Testis (tissue), 3 donors: ENCODE data around the gene RALGAPA1. TPM values are rescaled to one million over a fixed set of nuclear protein-coding genes. Genes with fewer than 3 reads are reported as not detected.
"Not testable (repeated sequence)": the region's sequence is repeated elsewhere in the genome, so short reads cannot be mapped to it uniquely, and the experiment has no call there.

ENCODE experiments used
- DNase-seq: peaks from one replicate; pipeline ENCODE4 v3.0.0-alpha.2; 2019
- H3K27ac ChIP-seq, 2 donors: fragments of 200-600 bp; sonication (generic); one replicate each; pipeline ENCODE4 v1.5.1; 2019
- H3K27me3 ChIP-seq: fragments of 200-600 bp; sonication (generic); one replicate; pipeline ENCODE4 v1.5.1; 2019
- H3K36me3 ChIP-seq: fragments of 200-600 bp; sonication (generic); one replicate; pipeline ENCODE4 v1.5.1; 2017; ENCODE audit warnings: low read depth; ENCODE audit errors: missing control alignments
- H3K4me1 ChIP-seq: fragments of 200-600 bp; sonication (generic); one replicate; pipeline ENCODE4 v1.5.1; 2019
- H3K4me3 ChIP-seq, 2 donors: fragments of 200-600 bp; sonication (generic); one replicate each; pipeline ENCODE4 v1.5.1; 2017 to 2019
- H3K9me3 ChIP-seq: fragments of 200-600 bp; sonication (generic); one replicate; pipeline ENCODE4 v1.5.1; 2017
- POLR2A ChIP-seq: fragments of 450-650 bp; IDR thresholded peaks from one replicate; pipeline ENCODE4 v1.6.1; 2017; ENCODE audit warnings: antibody characterized with exemption, mild to moderate bottlenecking, moderate library complexity
- WGBS, 2 donors: methylation state at CpG; one replicate each; pipeline ENCODE4 v1.1.5; 2018; 5-methylcytosine and 5-hydroxymethylcytosine counted together
- intact Hi-C: fragments of 100-400 bp; cut with DNase I; formaldehyde crosslinking; loops from one replicate; pipeline ENCODE4 v1.15.1; 2023; ENCODE audit warnings: low total_unique reads
- polyA plus RNA-seq: library from polyadenylated mRNA; stranded (reverse); fragments of 350-450 nt; fragmentation: Illumina TruSeq; extraction: RNeasy Lipid Tissue Mini Kit (QIAGEN cat#74804); gene quantifications from one replicate; pipeline ENCODE4 v1.2.3, GENCODE V29; 2014; ENCODE audit warnings: low read depth, low replicate concordance; ENCODE audit not compliant: insufficient read depth
- total RNA-seq, 2 donors: library from RNA; depleted of rRNA; stranded (reverse); fragments of >200 nt; gene quantifications; one replicate each; pipeline ENCODE4 v1.2.3, GENCODE V29; 2016
- TF ChIP-seq, protein P1 (sequence below), 3 experiments: fragments of 450-650 bp in 2 of 3; fragments of 200-600 bp in 1 of 3; sonication (generic) in 1 of 3; IDR thresholded peaks; one replicate each; pipeline ENCODE4 v1.5.1; 2016 to 2019; ENCODE audit warnings: antibody characterized with exemption in 3 of 3, mild to moderate bottlenecking in 2 of 3, moderate library complexity in 1 of 3

The RALGAPA1 gene
- total and polyA plus RNA-seq, 3 donors from 2014 or later, result 25.6 to 111 (median 75.1) TPM

- no peaks in the 10 kb centered on the region for H3K36me3 ChIP-seq
- peak within 1 kb of the TSS; percentile 93 to 99 for H3K27ac ChIP-seq
- no peaks in the 10 kb centered on the region for H3K9me3 ChIP-seq
- peak; percentile 99 for DNase-seq
- H3K4me3 ChIP-seq, result peak within 1 kb of the TSS; percentile 86 to 98
- intact Hi-C loops, result no loop called here
- TF ChIP-seq, protein P1, sequence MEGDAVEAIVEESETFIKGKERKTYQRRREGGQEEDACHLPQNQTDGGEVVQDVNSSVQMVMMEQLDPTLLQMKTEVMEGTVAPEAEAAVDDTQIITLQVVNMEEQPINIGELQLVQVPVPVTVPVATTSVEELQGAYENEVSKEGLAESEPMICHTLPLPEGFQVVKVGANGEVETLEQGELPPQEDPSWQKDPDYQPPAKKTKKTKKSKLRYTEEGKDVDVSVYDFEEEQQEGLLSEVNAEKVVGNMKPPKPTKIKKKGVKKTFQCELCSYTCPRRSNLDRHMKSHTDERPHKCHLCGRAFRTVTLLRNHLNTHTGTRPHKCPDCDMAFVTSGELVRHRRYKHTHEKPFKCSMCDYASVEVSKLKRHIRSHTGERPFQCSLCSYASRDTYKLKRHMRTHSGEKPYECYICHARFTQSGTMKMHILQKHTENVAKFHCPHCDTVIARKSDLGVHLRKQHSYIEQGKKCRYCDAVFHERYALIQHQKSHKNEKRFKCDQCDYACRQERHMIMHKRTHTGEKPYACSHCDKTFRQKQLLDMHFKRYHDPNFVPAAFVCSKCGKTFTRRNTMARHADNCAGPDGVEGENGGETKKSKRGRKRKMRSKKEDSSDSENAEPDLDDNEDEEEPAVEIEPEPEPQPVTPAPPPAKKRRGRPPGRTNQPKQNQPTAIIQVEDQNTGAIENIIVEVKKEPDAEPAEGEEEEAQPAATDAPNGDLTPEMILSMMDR (IDR thresholded peaks at IDR 0.05), result no peak
- peak; percentile 16 for TF ChIP-seq POLR2A
- H3K4me1 ChIP-seq, result peaks cover 6% of the 10 kb centered on the region
- no peaks in the 10 kb centered on the region for H3K27me3 ChIP-seq
- 0% methylated on average over 35 to 68 of the region's 70 CpGs for WGBS, 2 donors
Observed at GRCh38 chr14:35826218-35826951, 17.3 kb upstream of the RALGAPA1 start, which contains the start of gene BRMS1L. Gene BRMS1L, plus strand, starts transcription at chr14:35826338. Its CDS starts 179 bp downstream, at chr14:35826517.

DNA sequence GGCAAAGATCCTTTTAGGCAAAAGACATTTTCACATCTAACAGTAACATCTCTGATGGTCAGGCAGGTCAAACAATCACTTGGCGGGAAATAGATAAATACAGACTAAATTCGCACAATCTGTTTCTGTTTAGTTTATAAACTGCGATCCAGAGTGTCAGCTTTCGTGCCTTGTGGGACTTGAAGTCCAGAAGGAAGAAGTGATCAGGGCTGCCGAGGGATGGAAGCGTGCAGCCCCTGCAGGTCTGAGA, 16.8 kb upstream of the RALGAPA1 start:
- TF ChIP-seq POLR2A, result no peak
- TF ChIP-seq, protein P1 (IDR thresholded peaks at IDR 0.05), result no peak
- Histone ChIP-seq H3K4me1 (peaks cover 6% of the 10 kb centered on the region), H3K4me3 (peak overlapping the region; percentile 86 to 98), H3K27ac (peak overlapping the region; percentile 93 to 99), H3K36me3 (no peaks in the 10 kb centered on the region), H3K27me3 (no peaks in the 10 kb centered on the region), H3K9me3 (no peaks in the 10 kb centered on the region)
- intact Hi-C loops, result no loop called here
- no peak for DNase-seq
- 0% methylated on average over 6 of the region's 6 CpGs for WGBS, 2 donors

GRCh38 chr14:35824446-35825165, 15.5 kb upstream of the RALGAPA1 start:
- intact Hi-C loops, H3K27ac ChIP-seq, DNase-seq, H3K9me3 ChIP-seq, H3K27me3 ChIP-seq, H3K4me1 ChIP-seq, H3K36me3 ChIP-seq: not testable (repeated sequence)
- H3K4me3 ChIP-seq, result peak overlapping the region; percentile 86 to 98
- 62% methylated on average over 15 of the region's 55 CpGs; no CpG with 5 or more reads in 1 of the 2 donors for WGBS, 2 donors

GRCh38 chr14:35822501-35822900, 13.4 kb upstream of the RALGAPA1 start:
- intact Hi-C loops, result no loop called here
- TF ChIP-seq, protein P1 (IDR thresholded peaks at IDR 0.05), result no peak
- TF ChIP-seq POLR2A, result no peak
- WGBS, 2 donors, result 71 to 85% methylated on average over 3 of the region's 3 CpGs
- no peaks in the 10 kb centered on the region for H3K36me3 ChIP-seq
- H3K27me3 ChIP-seq, result no peaks in the 10 kb centered on the region
- no peak overlapping the region for H3K4me3 ChIP-seq
- H3K27ac ChIP-seq, result no peak overlapping the region
- peaks cover 5% of the 10 kb centered on the region for H3K4me1 ChIP-seq
- DNase-seq, result no peak
- no peaks in the 10 kb centered on the region for H3K9me3 ChIP-seq

DNA sequence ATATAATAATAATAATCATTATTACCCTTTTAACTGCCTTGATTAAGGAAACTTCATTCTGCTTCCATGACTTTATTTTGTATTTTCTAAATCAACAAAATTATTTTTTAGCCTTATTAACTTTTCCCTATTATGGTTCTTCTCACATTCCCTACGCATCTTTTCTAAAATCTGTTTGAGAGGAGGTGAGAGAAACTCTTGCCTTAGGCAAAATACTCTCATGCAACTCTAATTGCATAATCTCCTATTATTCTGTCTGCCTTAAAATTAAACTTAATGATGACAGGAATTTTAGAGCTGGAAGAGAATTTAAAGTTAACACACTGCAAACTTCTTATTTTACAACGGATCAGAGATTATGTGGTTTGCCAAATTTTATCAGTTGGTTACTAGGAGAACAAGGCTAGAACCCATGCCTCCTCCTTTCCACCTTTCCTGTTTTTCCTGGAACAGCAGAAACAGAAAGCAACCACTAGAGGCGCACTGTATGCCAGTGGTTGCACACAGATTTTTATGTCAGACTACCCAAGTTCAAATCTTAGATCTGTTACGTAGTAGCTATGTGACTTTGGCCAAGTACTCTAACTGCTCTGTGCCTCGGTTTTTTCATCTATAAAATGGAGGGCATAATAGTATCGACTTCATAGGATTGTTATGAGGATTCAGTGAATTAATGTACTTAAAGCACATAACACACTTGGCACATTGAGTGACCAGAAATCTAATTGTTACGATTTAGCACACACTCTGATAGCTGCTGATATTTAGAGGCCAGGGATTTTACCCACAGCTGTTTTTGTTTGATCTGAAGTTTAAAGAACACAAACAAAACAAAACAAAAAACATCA, 12.7 kb upstream of the RALGAPA1 start:
- DNase-seq, result no peak
- TF ChIP-seq, protein P1 (IDR thresholded peaks at IDR 0.05), result peak in 2 of 3 experiments; percentile 69 to 76
- TF ChIP-seq POLR2A, result no peak
- no peak overlapping the region for H3K27ac ChIP-seq
- H3K9me3 ChIP-seq, result no peaks in the 10 kb centered on the region
- H3K4me1 ChIP-seq, result peaks cover 3% of the 10 kb centered on the region
- no peak overlapping the region for H3K4me3 ChIP-seq
- WGBS, 2 donors, result 39% methylated on average over 7 of the region's 7 CpGs
- H3K36me3 ChIP-seq, result no peaks in the 10 kb centered on the region
- H3K27me3 ChIP-seq, result no peaks in the 10 kb centered on the region
- intact Hi-C loops, result no loop called here
